AG09309 (cell line): ENCODE results near the gene HNRNPA0.

Experiments
- DNase-seq: peaks from one replicate; pipeline ENCODE4 v3.0.0-alpha.2; 2010; ENCODE audit warnings: low read depth
- H3K4me3 ChIP-seq: 2 replicates; pipeline ENCODE4 v1.5.1; 2011; ENCODE audit warnings: mild to moderate bottlenecking, low read depth, low read length, moderate library complexity; ENCODE audit not compliant: control insufficient read depth
- TF ChIP-seq, protein P1 (sequence below): IDR thresholded peaks from 2 replicates; pipeline ENCODE4 v1.5.1; 2011; ENCODE audit warnings: mild to moderate bottlenecking, low read depth, low read length, inconsistent platforms; ENCODE audit not compliant: insufficient read depth, control insufficient read depth; ENCODE audit errors: missing control alignments

Gene HNRNPA0

DNA sequence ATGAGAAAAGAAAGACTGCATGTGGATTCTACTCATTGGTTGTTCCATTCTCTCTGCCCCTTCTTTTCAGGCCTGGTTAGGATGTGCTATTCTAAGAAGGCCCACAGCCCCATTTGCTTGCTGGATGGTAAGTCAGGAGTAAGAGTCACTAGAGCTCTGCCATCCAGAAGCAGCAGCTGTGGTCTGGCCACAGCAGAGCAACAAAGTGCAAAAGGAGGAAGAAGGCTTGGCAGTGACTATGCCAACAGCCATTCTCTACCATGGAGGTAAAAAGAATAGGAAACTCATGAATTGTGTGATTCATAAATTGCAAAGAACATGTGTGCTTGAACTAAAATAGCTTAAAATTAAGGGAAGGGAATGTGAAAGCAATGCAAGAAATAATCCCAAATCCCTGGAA is 39.2 kb downstream of the HNRNPA0 start:
- TF ChIP-seq, protein P1, sequence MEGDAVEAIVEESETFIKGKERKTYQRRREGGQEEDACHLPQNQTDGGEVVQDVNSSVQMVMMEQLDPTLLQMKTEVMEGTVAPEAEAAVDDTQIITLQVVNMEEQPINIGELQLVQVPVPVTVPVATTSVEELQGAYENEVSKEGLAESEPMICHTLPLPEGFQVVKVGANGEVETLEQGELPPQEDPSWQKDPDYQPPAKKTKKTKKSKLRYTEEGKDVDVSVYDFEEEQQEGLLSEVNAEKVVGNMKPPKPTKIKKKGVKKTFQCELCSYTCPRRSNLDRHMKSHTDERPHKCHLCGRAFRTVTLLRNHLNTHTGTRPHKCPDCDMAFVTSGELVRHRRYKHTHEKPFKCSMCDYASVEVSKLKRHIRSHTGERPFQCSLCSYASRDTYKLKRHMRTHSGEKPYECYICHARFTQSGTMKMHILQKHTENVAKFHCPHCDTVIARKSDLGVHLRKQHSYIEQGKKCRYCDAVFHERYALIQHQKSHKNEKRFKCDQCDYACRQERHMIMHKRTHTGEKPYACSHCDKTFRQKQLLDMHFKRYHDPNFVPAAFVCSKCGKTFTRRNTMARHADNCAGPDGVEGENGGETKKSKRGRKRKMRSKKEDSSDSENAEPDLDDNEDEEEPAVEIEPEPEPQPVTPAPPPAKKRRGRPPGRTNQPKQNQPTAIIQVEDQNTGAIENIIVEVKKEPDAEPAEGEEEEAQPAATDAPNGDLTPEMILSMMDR, result no peak
- no peak overlapping the region for H3K4me3 ChIP-seq
- no peak for DNase-seq

DNA sequence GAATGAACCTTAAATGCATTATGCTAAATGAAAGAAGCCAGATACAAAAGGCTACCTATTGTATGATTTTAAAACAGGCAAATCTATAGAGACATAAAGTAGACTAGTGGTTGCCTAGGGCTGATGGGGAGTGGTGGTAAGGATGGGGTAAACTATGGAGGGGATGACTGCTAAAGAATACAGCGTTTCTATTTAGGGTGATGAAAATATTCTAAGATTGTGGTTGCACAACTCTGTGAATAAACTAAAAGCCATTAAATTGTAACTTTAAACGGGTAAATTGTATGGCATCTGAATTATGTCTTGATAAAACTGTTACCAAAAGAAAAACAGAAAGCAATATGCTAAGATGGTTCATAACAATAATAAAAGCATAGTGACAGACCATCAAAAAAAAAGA is 39.7 kb downstream of the HNRNPA0 start:
- H3K4me3 ChIP-seq, result no peak overlapping the region
- no peak for DNase-seq
- TF ChIP-seq, protein P1, result no peak

DNA sequence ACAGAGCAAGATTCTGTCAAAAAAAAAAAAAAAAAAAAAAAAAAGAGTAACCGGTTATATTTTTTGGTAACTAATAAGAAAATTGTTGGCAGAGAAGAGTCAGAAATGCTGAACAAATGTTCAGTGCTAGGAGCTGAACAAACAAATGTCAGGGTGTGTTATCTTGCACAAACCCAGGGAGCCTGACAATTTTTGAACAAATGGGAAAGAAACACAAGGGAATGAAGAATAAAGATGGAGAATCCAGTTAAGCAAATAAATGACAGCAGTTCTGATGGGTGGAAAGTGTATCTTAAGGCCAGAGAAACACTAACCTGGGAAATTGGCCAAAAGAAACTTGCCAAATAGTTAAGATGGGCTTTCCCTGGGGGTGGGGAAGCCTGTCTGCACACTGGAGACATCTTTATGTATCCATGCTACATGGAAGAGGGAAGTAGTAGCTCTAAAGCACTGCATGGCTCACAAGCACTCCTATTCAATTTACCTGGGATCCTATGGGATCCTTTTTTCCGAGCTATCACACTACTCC is 42.0 kb downstream of the HNRNPA0 start:
- H3K4me3 ChIP-seq, result no peak overlapping the region
- TF ChIP-seq, protein P1, result no peak
- no peak for DNase-seq

DNA sequence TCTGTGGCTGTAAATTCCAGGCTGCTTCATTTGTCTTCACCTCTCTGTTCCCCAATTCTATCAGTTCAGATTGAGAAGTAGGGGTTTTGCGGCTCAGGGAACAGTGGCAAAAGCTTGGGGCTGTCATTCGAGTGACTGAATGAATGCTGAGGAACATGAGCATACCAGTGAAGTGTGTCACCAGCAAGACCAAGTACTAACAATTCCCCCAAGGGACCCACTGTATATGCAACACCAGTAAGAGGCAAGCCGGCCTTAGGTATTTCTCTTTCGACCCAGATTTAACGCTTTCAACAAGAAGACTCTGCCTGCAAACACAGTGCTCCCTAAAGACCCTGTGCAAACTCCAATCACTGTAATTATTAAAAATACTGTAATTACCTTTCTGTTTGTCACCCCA is 44.1 kb downstream of the HNRNPA0 start:
- DNase-seq, result no peak
- no peak overlapping the region for H3K4me3 ChIP-seq
- TF ChIP-seq, protein P1, result no peak

DNA sequence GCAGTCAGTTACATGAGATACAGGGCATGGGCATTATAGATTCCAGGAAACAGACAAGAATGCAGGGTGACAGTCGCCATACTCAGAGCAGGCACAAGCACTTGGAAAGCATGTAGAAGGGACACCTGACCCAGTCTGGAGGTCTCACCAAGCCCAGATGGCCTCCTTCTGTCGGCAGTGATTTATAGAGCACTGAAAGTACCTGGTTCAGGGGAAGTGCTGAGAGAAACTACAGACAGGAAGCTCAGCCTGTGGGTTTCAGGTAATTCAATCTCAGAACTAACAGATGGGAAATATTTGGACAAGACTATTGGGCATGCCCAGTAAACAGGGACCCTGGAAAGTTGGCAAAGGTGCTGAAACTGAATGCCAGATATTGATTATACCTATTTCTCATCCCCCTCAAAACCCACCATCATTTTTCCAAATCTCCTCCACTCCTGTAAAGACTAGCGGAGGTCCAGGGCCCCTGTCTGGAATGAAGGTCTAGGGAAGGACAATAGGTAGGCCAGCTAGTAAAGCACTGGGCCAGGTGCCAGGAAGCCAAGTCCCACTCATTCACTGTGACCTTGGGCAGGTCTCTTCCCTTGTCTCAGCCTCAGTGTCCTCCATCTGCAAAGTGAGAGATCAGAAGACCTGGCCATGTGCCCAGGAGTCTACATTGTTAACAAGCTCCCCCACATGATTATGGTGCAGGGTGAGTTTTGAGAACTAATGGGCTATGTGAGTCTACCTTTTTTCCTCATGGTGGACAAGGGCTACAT is 45.2 kb downstream of the HNRNPA0 start:
- no peak overlapping the region for H3K4me3 ChIP-seq
- TF ChIP-seq, protein P1, result no peak
- DNase-seq, result no peak

DNA sequence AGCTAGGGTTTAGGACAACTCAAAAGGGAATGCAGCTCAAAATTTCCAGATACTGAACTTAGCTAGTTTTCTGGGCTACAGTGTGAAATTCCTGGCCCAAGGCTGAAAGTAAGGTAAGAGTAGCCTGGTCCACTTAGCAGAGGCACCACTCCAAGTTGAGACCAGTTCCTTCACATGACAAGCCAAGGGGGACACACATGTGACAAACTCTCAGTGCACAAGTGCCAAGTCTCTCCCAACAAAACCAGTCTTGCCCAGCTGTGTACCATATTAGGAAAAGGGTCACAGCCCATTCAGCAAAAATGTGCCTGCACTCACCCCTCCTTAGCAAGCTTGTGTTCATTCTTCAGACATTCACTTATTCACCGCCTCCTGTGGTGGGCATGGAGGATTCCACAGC is 46.1 kb downstream of the HNRNPA0 start:
- H3K4me3 ChIP-seq, result no peak overlapping the region
- TF ChIP-seq, protein P1, result no peak
- no peak for DNase-seq

DNA sequence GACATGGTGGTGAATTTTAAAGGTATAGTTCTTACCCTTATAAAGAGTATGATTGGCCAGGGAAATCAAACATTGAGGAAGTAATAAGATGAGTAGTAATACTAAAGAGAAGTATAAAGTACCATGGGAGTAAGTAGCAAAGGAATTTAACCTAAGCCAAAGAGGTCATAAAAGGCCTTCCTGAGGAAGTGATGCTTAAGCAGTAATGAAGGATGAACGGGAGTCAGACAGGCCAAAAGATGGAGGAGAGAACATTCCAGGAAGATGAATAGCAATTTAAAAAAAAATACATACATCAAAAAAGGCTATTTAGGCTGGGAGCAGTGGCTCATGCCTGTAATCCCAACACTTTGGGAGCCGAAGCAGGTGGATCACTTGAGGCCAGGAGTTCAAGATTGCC is 47.3 kb downstream of the HNRNPA0 start:
- no peak overlapping the region for H3K4me3 ChIP-seq
- DNase-seq, result no peak
- TF ChIP-seq, protein P1, result no peak
